ENCODE results near the gene CHSY3.

GRCh38 chr5:130078661-130079060, 174.4 kb downstream of the CHSY3 start:
- no peak for TF ChIP-seq POLR2A (IDR thresholded peaks at IDR 0.05)
- no peak for TF ChIP-seq CTCF (IDR thresholded peaks at IDR 0.05)
- TF ChIP-seq POLR2AphosphoS5 (IDR thresholded peaks at IDR 0.05; ENCODE audit: insufficient read depth in 1 of 2, low read depth in 1 of 2) = no peak
